ENCODE measurements around the gene APEH.
"Not testable (repeated sequence)": the region's sequence is repeated elsewhere in the genome, so short reads cannot be mapped to it uniquely, and the experiment has no call there.

The APEH gene

DNA sequence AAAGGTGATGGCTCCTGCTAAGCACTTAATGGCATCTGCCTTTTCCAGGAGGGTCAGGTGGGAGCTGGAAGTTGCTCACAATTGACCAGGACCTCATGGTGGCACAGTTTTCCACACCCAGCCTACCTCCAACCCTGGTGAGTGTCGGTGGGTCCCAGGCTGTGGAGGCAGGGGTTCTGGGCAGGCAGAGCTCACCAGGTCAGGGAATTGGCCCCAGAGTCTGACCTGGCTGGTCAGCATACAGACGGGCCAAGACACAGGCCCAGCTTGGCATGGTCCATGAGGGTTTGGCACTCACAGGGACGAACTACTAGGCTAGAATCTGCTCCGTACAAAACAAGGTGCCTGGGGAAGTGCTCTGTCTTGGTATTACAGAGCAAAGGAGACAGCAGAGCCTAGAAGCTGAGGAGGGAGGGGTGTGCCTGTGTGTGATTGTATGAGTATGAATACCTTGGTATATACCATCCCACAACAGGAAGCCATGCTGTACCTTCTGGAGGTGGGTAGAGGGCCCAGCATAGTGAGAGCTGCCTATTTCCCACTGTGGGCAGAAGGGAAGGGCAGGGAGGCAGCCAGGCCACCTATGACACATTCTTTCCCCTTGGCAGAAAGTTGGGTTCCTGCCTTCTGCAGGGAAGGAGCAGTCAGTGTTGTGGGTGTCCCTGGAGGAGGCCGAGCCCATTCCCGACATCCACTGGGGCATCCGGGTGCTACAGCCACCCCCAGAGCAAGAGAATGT is 6.5 kb downstream of the APEH start:
- no peaks in the 10 kb centered on the region for H3K9me3 ChIP-seq (ENCODE audit: low read depth, low read length)
- TF ChIP-seq POLR2AphosphoS5 (IDR thresholded peaks at IDR 0.05; ENCODE audit: borderline replicate concordance, low read depth, low read length): no peak
- no peak for TF ChIP-seq FOXP2 (optimal IDR thresholded peaks at IDR 0.05; ENCODE audit: control extremely low read depth, extremely low read length, insufficient read depth)
- no peak for TF ChIP-seq EZH2 (IDR thresholded peaks at IDR 0.05)
- no peak overlapping the region for H3K4me3 ChIP-seq
- H3K27ac ChIP-seq: no peak overlapping the region
- no peak overlapping the region for H3K9ac ChIP-seq (ENCODE audit: insufficient read length)
- H3K36me3 ChIP-seq (ENCODE audit: insufficient read depth, low read length): no peaks in the 10 kb centered on the region; the same call in 1 of the 2 replicates
- DNase-seq (ENCODE audit: low read depth, low spot score): no peak

DNA sequence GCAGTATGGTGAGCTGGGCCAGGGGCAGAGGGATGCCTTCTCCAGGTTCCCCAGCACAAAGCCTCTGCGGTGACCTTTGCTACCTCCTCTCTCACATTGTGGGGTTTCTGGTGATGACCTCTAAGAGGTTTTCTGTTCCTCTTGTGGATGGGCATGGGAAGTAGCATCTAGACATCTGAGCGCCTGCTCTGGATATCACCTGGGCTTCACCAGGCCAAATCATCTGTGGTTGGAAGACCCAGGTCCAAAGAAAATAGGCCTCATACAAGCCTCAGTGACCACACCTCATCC is 7.0 kb downstream of the APEH start:
- DNase-seq (ENCODE audit: low read depth, low spot score): no peak
- Histone ChIP-seq H3K4me3 (no peak overlapping the region), H3K27ac (no peak overlapping the region), H3K9ac (ENCODE audit: insufficient read length) (no peak overlapping the region), H3K9me3 (ENCODE audit: low read depth, low read length) (no peaks in the 10 kb centered on the region), H3K36me3 (ENCODE audit: insufficient read depth, low read length) (no peaks in the 10 kb centered on the region; the same call in 1 of the 2 replicates)
- TF ChIP-seq FOXP2 (optimal IDR thresholded peaks at IDR 0.05; ENCODE audit: control extremely low read depth, extremely low read length, insufficient read depth) (no peak), EZH2 (IDR thresholded peaks at IDR 0.05) (no peak), POLR2AphosphoS5 (IDR thresholded peaks at IDR 0.05; ENCODE audit: borderline replicate concordance, low read depth, low read length) (no peak)

DNA sequence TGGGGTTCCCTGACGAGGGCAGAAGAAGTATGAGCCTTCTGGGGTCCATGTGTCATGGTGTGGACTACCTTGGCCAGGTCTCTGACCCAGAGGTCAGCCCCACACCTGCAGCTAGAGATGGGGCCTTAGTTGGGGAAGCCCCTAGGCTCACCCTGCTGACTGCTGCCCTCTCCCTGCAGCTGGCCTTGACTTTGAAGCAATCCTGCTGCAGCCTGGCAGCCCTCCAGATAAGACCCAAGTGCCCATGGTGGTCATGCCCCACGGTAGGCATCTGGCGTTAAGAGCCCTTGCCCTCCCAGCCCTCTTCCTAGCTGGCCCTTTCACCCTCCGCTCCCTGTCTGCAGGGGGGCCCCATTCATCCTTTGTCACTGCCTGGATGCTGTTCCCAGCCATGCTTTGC is 7.4 kb downstream of the APEH start:
- Histone ChIP-seq H3K9me3 (ENCODE audit: low read depth, low read length) (no peaks in the 10 kb centered on the region), H3K27ac (no peak overlapping the region), H3K4me3 (no peak overlapping the region), H3K9ac (ENCODE audit: insufficient read length) (no peak overlapping the region), H3K36me3 (ENCODE audit: insufficient read depth, low read length) (no peaks in the 10 kb centered on the region; the same call in 1 of the 2 replicates)
- DNase-seq (ENCODE audit: low read depth, low spot score): no peak
- no peak for TF ChIP-seq POLR2AphosphoS5 (IDR thresholded peaks at IDR 0.05; ENCODE audit: borderline replicate concordance, low read depth, low read length)
- TF ChIP-seq FOXP2 (optimal IDR thresholded peaks at IDR 0.05; ENCODE audit: control extremely low read depth, extremely low read length, insufficient read depth): no peak
- TF ChIP-seq EZH2 (IDR thresholded peaks at IDR 0.05): no peak

DNA sequence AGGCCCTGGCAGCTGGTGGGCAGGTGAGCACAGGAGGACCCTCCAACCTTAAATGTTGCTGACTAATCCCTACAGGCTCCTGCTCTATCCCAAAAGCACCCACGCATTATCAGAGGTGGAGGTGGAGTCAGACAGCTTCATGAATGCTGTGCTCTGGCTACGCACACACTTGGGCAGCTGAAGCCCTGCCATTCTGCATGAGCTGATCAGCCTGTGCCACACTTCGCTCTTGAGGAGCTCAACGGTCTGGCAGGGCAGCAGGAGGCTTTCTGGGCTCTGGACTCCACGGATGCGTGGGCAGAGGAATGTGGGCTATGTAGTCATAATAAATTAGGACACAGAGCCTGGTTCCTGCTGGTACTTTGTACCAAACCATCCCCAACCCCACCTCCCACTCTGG is 9.0 kb downstream of the APEH start:
- Histone ChIP-seq H3K27ac (no peak overlapping the region), H3K9me3 (ENCODE audit: low read depth, low read length) (no peaks in the 10 kb centered on the region), H3K4me3 (no peak overlapping the region), H3K36me3 (ENCODE audit: insufficient read depth, low read length) (no peaks in the 10 kb centered on the region; the same call in 1 of the 2 replicates), H3K9ac (ENCODE audit: insufficient read length) (no peak overlapping the region)
- TF ChIP-seq FOXP2 (optimal IDR thresholded peaks at IDR 0.05; ENCODE audit: control extremely low read depth, extremely low read length, insufficient read depth) (no peak), POLR2AphosphoS5 (IDR thresholded peaks at IDR 0.05; ENCODE audit: borderline replicate concordance, low read depth, low read length) (no peak), EZH2 (IDR thresholded peaks at IDR 0.05) (no peak)
- no peak for DNase-seq (ENCODE audit: low read depth, low spot score)

DNA sequence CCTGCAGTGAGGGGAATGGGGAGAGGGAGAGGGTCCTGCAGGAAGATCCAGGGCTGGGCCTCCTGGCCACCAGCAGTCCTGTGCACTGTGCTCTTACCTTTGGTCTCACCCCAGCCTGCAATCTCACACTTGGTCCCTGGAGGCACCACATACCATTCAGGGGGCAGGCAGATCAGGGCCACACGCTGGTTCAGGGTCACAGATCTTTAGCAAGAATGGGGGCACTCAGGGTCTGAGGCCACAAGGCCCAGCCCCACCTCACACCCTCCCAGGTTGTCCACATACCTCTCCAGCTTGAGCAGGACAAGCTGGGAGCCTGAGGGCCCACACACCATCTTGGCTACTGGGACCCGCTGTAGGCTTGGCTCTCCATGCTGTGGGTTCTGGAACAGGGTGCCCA is 10.3 kb downstream of the APEH start:
- DNase-seq (ENCODE audit: low read depth, low spot score); H3K36me3 ChIP-seq (ENCODE audit: insufficient read depth, low read length); H3K27ac ChIP-seq; H3K9ac ChIP-seq (ENCODE audit: insufficient read length); H3K4me3 ChIP-seq; H3K9me3 ChIP-seq (ENCODE audit: low read depth, low read length): not testable (repeated sequence)

DNA sequence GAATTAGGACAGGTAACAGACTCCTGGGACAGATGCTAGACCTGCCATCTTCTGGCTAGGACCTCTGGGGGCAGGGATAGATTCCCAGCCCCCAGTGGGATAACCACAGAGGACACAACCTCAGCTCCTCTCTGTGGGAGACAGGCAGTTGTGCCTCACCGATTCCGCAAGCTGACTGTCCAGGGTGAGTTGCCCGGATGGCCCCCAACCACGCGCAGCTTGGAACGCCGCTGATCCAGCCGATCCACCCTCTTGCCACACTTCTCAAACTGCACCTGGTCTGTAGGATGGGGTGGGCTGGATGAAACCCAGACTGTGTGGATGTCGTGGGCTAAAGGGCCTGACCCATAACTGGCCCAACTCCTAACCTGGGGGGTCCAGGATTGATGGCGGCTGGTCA is 11.0 kb downstream of the APEH start:
- H3K36me3 ChIP-seq (ENCODE audit: insufficient read depth, low read length); H3K4me3 ChIP-seq; H3K9me3 ChIP-seq (ENCODE audit: low read depth, low read length); DNase-seq (ENCODE audit: low read depth, low spot score); H3K27ac ChIP-seq; H3K9ac ChIP-seq (ENCODE audit: insufficient read length): not testable (repeated sequence)

DNA sequence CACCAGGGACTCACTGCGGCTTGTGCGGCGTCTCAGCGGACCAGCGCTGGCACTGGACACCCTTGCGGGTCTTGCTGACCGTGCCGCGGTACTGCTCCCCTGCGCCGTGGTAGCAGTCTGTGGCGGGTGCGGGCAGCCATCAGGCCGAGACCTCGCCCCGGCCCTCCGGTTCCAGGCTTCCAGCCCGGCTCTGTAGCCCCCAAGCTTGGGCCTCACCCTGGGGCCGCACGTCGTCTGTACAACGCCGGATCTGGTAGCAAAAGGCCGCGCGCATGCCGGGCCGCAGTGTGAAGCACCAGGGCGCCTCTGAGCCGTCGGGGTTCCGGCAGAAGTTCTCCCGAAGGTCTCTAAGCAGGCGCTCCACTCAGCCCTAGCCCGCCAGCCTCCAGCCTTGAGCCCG is 11.7 kb downstream of the APEH start:
- H3K9ac ChIP-seq (ENCODE audit: insufficient read length); DNase-seq (ENCODE audit: low read depth, low spot score); H3K9me3 ChIP-seq (ENCODE audit: low read depth, low read length); H3K36me3 ChIP-seq (ENCODE audit: insufficient read depth, low read length); H3K27ac ChIP-seq; H3K4me3 ChIP-seq: not testable (repeated sequence)

DNA sequence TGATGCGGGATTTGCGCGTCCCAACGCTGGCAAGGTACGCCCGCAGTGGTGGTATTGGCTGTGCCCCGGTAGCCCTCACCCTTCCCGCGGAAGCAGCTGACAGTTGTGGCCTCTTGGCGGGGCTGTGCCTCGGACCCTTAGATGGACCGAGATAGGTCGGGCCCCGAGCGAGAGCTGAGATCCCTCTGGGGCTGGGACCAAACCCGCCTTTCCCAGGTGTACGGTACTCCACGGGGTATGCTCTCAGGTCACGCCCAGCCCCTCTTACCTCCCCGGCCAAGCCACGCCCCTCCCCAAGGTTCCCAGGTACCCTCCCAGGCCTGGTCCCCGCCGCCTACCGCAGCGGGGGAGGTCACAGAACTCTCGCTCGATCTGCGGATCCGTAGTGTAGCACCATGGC is 12.2 kb downstream of the APEH start:
- H3K9ac ChIP-seq (ENCODE audit: insufficient read length); DNase-seq (ENCODE audit: low read depth, low spot score): not testable (repeated sequence)

DNA sequence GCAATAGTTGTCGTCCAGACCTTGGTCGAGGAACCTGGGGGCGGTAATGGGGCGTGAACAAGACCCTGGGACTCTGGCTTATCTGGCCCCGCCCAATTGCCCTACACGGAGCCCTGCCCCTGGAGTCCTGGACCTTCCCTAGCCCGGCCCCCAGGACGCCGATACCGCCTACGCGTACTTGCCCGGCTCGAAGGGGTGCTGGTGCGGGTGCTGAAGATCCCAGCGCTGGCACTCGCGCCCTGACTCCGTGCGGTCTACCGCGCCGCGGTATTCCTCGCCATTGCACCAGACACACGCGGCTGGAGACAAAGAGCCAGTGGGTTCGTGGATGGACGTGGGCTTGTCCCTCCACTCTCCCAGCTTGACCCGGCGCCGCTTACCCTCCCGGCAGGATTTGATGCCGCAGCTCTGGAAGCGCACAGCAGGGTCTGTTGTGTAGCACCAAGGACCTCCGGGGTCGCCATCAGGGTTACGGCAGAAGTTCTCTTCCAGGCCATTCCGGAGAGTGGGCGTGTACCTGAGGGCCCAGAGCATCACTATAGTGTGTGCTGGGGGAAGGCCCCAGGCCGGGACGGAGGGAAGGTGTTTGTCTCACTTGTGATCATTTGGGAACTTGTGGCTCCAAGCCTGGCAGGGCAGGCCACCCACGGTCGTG is 12.7 kb downstream of the APEH start:
- H3K9ac ChIP-seq (ENCODE audit: insufficient read length); DNase-seq (ENCODE audit: low read depth, low spot score); H3K9me3 ChIP-seq (ENCODE audit: low read depth, low read length); H3K27ac ChIP-seq; H3K4me3 ChIP-seq; H3K36me3 ChIP-seq (ENCODE audit: insufficient read depth, low read length): not testable (repeated sequence)

More for the DNA sequence above, 12.2 kb downstream of the APEH start:
- H3K4me3 ChIP-seq; H3K9me3 ChIP-seq (ENCODE audit: low read depth, low read length); H3K27ac ChIP-seq; H3K36me3 ChIP-seq (ENCODE audit: insufficient read depth, low read length): not testable (repeated sequence)

DNA sequence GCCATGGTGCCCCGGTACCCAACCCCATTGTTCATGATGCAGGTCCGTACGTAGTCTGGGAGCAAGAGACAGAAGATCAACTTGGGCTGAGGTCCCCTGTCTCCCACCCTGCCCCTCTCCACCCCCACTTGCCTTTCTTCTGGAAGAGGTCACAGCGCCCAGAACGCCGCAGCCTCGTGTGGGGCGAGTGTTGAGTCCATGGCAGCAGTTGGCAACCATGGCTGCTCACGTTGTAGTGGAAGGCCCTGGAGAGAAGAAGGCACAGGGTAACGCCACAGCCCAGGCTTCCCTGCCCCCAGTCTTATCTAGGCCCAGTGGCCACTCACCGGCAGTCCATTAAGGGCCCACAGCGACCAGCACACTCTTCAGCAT is 13.3 kb downstream of the APEH start:
- not testable (repeated sequence) for H3K4me3 ChIP-seq; H3K36me3 ChIP-seq (ENCODE audit: insufficient read depth, low read length); H3K27ac ChIP-seq; H3K9ac ChIP-seq (ENCODE audit: insufficient read length); DNase-seq (ENCODE audit: low read depth, low spot score); H3K9me3 ChIP-seq (ENCODE audit: low read depth, low read length)

DNA sequence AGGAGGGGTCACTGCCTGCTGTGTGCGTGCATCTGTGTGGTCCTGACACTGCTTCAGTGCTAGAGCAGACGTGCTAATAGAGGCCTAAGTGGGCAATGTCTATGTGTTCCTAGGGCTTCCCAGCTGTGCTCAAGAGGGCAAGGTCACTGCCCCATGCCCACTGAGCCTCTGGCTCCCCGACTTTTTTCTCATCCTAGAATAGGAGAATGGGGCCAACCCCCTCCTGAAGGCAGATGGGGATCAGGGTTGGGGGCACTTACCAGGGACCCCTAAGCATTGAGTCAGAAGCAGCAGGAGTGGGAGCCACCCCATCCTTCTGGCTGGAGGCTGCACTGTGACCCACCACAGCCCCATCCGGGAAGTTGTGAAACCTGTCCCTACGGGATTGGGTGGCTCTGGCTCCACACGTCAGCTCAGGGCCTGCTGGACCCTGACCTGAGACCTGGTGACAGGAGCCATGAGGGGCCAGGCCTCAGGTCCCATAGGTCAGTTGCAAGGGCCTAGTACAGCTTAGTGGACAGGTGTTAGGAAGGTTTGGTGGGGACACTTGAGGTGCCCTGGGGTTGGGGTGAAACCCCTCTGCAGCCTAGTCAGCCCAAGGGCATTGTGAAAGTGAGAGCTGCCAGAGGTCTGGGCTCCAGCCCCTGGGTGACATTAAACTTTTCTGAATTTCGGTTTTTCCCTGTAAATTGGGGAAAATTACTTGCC is 14.3 kb downstream of the APEH start:
- Histone ChIP-seq H3K4me3 (peak overlapping the region; percentile 85), H3K9ac (ENCODE audit: insufficient read length) (peak overlapping the region; percentile 86)
- DNase-seq (ENCODE audit: low read depth, low spot score); H3K36me3 ChIP-seq (ENCODE audit: insufficient read depth, low read length); H3K27ac ChIP-seq; H3K9me3 ChIP-seq (ENCODE audit: low read depth, low read length): not testable (repeated sequence)

All from SK-N-MC (cell line).